ENCODE measurements around the gene DMXL2. TPM values are rescaled to one million over a fixed set of nuclear protein-coding genes. Genes with fewer than 3 reads are reported as not detected.

The DMXL2 gene
- total RNA-seq, 3 donors from 2014 or later (not counting 1 experiment from before 2014, with no cell fraction given): 6.4 to 12.4 (median 11.3) TPM

GRCh38 chr15:51668446-51668845 is 45.9 kb upstream of the DMXL2 start:
- Mint-ChIP-seq H3K9me3 (no peaks in the 10 kb centered on the region), H3K4me1 (no peaks in the 10 kb centered on the region), H3K27me3 (ENCODE audit: low read depth in 2 of 2) (peaks cover 18 to 27% of the 10 kb centered on the region in 2 donors), H3K4me3 (no peak overlapping the region), H3K27ac (no peak overlapping the region), H3K36me3 (no peaks in the 10 kb centered on the region)
- no peak for TF ChIP-seq CTCF (IDR thresholded peaks at IDR 0.05)
- Histone ChIP-seq H3K4me3 (ENCODE audit: low read length) (no peak overlapping the region), H3K27me3 (ENCODE audit: control insufficient read depth, insufficient read depth, low read length) (peaks cover 2% of the 10 kb centered on the region), H3K9me3 (ENCODE audit: control insufficient read depth, insufficient read depth, low read length) (no peaks in the 10 kb centered on the region), H3K36me3 (ENCODE audit: control insufficient read depth, insufficient read depth, low read length) (no peaks in the 10 kb centered on the region), H3K27ac (ENCODE audit: low read length) (no peak overlapping the region), H3K4me1 (ENCODE audit: control insufficient read depth, insufficient read depth, low read length) (no peaks in the 10 kb centered on the region)
- no peak for DNase-seq
- no peak for ATAC-seq
- intact Hi-C loops (cut with micrococcal nuclease): no loop called here
- WGBS (ENCODE audit: insufficient coverage): 91% methylated on average over 4 of the region's 5 CpGs

- Histone ChIP-seq H3K4me1 (ENCODE audit: control insufficient read depth, insufficient read depth, low read length) (no peaks in the 10 kb centered on the region), H3K9me3 (ENCODE audit: control insufficient read depth, insufficient read depth, low read length) (no peaks in the 10 kb centered on the region), H3K27me3 (ENCODE audit: control insufficient read depth, insufficient read depth, low read length) (peaks cover 2% of the 10 kb centered on the region), H3K27ac (ENCODE audit: low read length) (no peak overlapping the region), H3K36me3 (ENCODE audit: control insufficient read depth, insufficient read depth, low read length) (no peaks in the 10 kb centered on the region), H3K4me3 (ENCODE audit: low read length) (no peak overlapping the region)
- no peak for ATAC-seq
- intact Hi-C loops (cut with micrococcal nuclease): no loop called here
- no peaks in the 10 kb centered on the region for H3K9me3 Mint-ChIP-seq
- no peak overlapping the region for H3K27ac Mint-ChIP-seq
- H3K4me3 Mint-ChIP-seq: no peak overlapping the region
- WGBS (ENCODE audit: insufficient coverage): 68% methylated on average over 6 of the region's 6 CpGs
- no peaks in the 10 kb centered on the region for H3K4me1 Mint-ChIP-seq
- H3K27me3 Mint-ChIP-seq (ENCODE audit: low read depth in 2 of 2): peaks cover 22 to 37% of the 10 kb centered on the region in 2 donors
- TF ChIP-seq CTCF (IDR thresholded peaks at IDR 0.05): no peak
- no peaks in the 10 kb centered on the region for H3K36me3 Mint-ChIP-seq
- DNase-seq: no peak
Measured at GRCh38 chr15:51667478-51667877, 44.9 kb upstream of the DMXL2 start.

DNA sequence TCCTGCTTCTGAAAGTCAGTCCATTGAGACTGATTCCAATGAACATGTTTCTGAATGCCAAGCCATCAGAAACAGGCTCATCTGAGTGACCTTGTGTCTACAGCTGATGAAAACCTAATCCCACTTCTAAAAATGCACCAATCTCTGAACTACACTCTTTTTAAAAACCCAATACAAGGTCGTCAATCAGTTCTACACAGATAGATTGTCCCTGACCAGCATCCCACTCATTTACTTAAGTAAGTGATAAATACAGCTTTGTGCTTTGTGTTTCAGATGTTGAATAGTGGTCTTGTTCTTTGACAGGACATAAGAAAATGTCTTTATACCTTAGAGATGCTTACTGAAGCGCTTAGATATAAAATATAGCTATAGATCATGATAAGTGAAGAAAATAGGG is 38.5 kb upstream of the DMXL2 start:
- WGBS (ENCODE audit: insufficient coverage): 92% methylated on average over 2 of the region's 2 CpGs
- no peaks in the 10 kb centered on the region for H3K27me3 ChIP-seq (ENCODE audit: control insufficient read depth, insufficient read depth, low read length)

More for the DNA sequence above, 38.5 kb upstream of the DMXL2 start:
- H3K27ac ChIP-seq (ENCODE audit: low read length): no peak overlapping the region
- H3K4me1 Mint-ChIP-seq: no peaks in the 10 kb centered on the region
- H3K4me3 ChIP-seq (ENCODE audit: low read length): no peak overlapping the region
- H3K36me3 Mint-ChIP-seq: no peaks in the 10 kb centered on the region
- DNase-seq (no peak), ATAC-seq (no peak)
- no peak for TF ChIP-seq CTCF (IDR thresholded peaks at IDR 0.05)
- H3K9me3 Mint-ChIP-seq: no peaks in the 10 kb centered on the region
- no peaks in the 10 kb centered on the region for H3K36me3 ChIP-seq (ENCODE audit: control insufficient read depth, insufficient read depth, low read length)
- intact Hi-C loops (cut with micrococcal nuclease): no loop called here
- no peak overlapping the region for H3K27ac Mint-ChIP-seq
- H3K27me3 Mint-ChIP-seq (ENCODE audit: low read depth in 2 of 2): peaks cover 13 to 20% of the 10 kb centered on the region in 2 donors
- no peaks in the 10 kb centered on the region for H3K4me1 ChIP-seq (ENCODE audit: control insufficient read depth, insufficient read depth, low read length)
- H3K4me3 Mint-ChIP-seq: no peak overlapping the region
- H3K9me3 ChIP-seq (ENCODE audit: control insufficient read depth, insufficient read depth, low read length): no peaks in the 10 kb centered on the region

Measured in natural killer cell (primary cell).